Adipose tissue (tissue), 3 donors: ENCODE measurements around the gene LIG1. TPM values are rescaled to one million over a fixed set of nuclear protein-coding genes. Genes with fewer than 3 reads are reported as not detected.

Experiments used
- H3K27ac ChIP-seq: one replicate; pipeline ENCODE4 v1.5.1; 2013; ENCODE audit warnings: low read depth, low read length
- WGBS, 3 donors: extraction: QIAGEN DNeasy Blood & Tissue Kit; methylation state at CpG; one replicate each; pipeline ENCODE4 v1.1.7; 2013; 5-methylcytosine and 5-hydroxymethylcytosine counted together
- polyA plus RNA-seq, 3 donors: library from polyadenylated mRNA; stranded (reverse); fragments of 200-250 nt; gene quantifications; one replicate each; pipeline ENCODE4 v1.2.3, GENCODE V29; 2013
- donor health status: healthy with polysubstance abuse.
- donor health status: Bipolar disorder and iron deficiency.
- donor health status: healthy.

The LIG1 gene
- polyA plus RNA-seq, 3 donors: 6.3 to 18.5 (median 7.4) TPM

DNA sequence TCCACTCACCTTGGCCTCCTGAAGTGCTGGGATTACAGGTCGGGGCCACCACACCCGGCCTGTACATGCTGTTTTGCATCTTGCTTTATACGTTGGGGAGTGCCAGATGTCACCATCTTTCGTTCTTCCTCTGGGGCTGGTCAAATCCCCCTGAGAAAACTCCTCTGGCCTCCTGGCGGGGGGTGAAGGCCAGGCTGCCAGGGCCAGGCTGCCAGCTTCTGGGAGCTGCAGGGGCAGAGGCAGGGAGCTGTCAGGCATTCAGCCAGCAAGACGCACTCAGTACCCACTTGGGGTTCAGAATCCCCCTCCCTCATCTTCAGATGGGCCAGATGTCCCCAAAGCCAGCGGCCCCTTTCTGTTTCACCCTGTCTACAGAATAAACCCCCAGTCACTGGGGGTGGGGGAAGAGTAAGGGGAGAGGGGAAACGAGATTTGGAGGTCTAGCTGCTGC lies 16.4 kb upstream of the LIG1 start:
- WGBS, 3 donors: 74 to 86% (median 82%) methylated on average over 8 of the region's 8 CpGs
- no peak overlapping the region for H3K27ac ChIP-seq

GRCh38 chr19:48186015-48186414 lies 15.9 kb upstream of the LIG1 start:
- 87 to 91% (median 90%) methylated on average over 5 of the region's 5 CpGs for WGBS, 3 donors
- no peak overlapping the region for H3K27ac ChIP-seq

DNA sequence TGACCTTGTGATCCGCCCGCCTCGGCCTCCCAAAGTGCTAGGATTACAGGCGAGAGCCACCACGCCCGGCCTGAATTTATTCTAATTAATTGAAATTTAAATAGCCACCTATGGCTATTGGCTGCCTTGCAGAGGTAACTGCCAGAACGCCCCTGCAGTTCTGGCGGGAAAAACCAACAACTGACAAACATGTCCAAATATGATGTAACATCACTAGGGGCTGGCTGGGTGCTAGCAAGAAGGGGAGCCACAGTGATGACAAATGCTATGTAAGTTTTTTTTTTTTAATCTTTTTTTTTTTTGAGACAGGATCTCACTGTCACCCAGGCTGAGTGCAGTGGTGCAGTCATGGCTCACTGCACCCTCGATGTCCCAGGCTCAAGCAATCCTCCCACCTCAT lies 13.2 kb upstream of the LIG1 start:
- H3K27ac ChIP-seq: no peak overlapping the region
- whole genome bisulfite sequencing, 3 donors: 87 to 95% (median 91%) methylated on average over 9 of the region's 9 CpGs

DNA sequence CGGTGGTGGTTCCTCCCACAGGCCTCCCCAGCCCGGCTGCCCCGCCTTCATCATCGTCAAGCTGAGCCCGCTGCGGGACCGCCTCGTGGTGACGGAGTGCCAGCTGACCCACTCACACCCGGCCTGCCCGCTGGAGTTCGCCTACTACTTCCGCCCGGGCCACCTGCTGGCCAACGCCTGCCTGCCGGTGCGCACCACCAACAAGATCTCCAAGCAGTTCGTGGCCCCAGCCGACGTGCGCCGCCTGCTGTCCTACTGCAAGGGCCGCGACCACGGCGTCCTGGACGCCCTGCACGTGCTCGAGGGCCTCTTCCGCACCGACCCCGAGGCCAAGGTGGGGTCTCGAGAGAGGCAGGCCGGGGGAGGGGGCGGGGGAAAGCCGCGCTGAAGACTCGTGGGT lies 12.3 kb upstream of the LIG1 start:
- 94 to 97% (median 95%) methylated on average over 38 of the region's 38 CpGs for WGBS, 3 donors

GRCh38 chr19:48181505-48181904 lies 11.4 kb upstream of the LIG1 start:
- WGBS, 3 donors: 96 to 98% (median 97%) methylated on average over 5 of the region's 5 CpGs
- H3K27ac ChIP-seq: no peak overlapping the region

More for the DNA sequence above, 12.3 kb upstream of the LIG1 start:
- no peak overlapping the region for H3K27ac ChIP-seq

DNA sequence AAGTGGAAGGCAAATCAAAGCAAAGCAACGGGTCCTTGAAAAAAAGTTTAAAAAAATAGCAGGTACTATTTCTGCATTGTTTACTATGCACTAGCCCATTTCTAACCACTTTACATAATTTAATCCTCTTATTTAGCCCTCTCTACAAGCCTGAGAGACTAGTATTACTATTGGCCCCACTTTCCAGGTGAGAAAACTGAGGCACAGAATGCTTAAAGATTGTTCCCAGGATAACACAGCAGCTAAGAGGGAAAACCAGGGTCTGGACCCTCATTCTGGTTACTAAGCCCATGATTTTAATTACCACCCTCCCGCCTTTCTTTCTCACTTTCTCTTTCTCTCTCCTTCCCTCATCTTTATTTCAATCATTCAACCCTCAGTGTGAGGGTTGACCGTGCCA lies 6.1 kb upstream of the LIG1 start:
- 78 to 94% (median 94%) methylated on average over 3 of the region's 3 CpGs for WGBS, 3 donors

GRCh38 chr19:48175578-48175977 lies 5.4 kb upstream of the LIG1 start:
- WGBS, 3 donors: 60 to 89% (median 71%) methylated on average over 10 of the region's 10 CpGs
- no peak overlapping the region for H3K27ac ChIP-seq

More for the DNA sequence above, 6.1 kb upstream of the LIG1 start:
- H3K27ac ChIP-seq: no peak overlapping the region

DNA sequence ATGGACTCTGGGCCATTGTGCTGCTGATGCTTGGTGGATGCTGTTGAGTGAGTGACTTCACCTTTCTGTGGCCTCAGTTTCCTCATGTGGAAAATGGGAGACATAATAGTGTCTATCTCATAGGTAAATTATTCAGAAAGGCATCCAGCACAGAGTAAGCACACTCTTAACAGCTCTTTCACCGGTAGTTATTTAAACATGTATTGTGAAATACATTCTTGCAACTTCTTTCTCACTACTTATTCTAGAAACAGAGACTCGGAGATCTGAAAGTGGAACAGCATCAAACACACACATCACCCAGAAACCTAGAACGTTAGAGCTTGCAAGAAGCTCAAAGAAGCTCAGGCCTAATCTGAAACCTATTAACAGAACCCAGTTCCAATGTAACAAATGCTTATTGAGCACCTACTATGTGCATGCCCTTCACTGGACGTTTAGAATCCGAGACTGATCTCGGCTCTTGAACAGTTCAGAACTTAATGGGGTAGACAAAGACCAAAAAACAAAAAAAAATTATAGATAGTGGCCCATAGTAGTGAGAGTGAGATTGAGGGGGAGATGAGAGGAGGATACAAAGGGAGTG lies 4.4 kb upstream of the LIG1 start:
- no peak overlapping the region for H3K27ac ChIP-seq
- 68 to 89% (median 70%) methylated on average over 6 of the region's 6 CpGs for WGBS, 3 donors

- H3K27ac ChIP-seq: no peak overlapping the region
- 79 to 87% (median 87%) methylated on average over 37 of the region's 37 CpGs for whole genome bisulfite sequencing, 3 donors
These were observed 1.6 kb upstream of the LIG1 start for GRCh38 chr19:48171710-48172109.

- no peak overlapping the region for H3K27ac ChIP-seq
- 2 to 3% (median 3%) methylated on average over 20 to 21 of the region's 21 CpGs for WGBS, 3 donors
These were observed 738 bp upstream of the LIG1 start for GRCh38 chr19:48170817-48171347.

DNA sequence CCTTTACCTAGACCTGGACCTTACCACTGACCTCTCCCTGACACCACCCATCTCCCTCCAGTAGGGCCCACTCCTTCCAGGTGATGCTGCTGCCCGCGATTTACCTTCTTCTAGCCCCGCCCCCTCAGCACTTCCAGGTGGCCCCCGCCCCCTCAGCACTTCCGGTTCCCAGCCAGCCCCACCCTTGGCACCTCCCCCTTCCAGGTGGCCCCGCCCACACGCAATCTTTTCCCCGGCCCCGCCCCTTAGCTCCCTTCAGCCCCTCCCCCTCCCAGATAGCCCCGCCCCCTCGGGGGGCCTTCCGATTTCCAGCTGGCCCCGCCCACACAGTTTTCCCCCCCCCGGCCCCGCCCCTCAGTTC lies 586 bp downstream of the LIG1 start:
- WGBS, 3 donors: 1 to 4% (median 2%) methylated on average over 14 to 15 of the region's 15 CpGs
- peak overlapping the region; percentile 69 for H3K27ac ChIP-seq

DNA sequence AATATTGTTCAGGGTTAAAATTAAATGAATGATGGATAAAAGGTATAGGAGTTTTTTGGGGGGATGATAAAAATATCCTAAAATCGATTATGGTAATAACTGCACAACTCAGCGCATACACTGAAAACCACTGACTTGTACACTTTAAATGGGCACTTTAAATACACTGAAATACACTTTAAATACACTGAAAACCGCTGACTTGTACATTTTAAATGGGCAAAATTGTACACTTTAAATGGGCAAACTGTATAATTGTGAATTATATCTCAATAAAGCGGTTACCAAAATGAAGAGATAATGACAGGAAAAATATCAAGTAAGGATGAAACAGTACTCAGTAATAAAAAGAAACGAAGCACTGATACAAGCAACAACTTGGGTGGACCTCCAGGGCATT lies 1.5 kb downstream of the LIG1 start:
- 81 to 95% (median 82%) methylated on average over 5 of the region's 5 CpGs for WGBS, 3 donors
- H3K27ac ChIP-seq: no peak overlapping the region

DNA sequence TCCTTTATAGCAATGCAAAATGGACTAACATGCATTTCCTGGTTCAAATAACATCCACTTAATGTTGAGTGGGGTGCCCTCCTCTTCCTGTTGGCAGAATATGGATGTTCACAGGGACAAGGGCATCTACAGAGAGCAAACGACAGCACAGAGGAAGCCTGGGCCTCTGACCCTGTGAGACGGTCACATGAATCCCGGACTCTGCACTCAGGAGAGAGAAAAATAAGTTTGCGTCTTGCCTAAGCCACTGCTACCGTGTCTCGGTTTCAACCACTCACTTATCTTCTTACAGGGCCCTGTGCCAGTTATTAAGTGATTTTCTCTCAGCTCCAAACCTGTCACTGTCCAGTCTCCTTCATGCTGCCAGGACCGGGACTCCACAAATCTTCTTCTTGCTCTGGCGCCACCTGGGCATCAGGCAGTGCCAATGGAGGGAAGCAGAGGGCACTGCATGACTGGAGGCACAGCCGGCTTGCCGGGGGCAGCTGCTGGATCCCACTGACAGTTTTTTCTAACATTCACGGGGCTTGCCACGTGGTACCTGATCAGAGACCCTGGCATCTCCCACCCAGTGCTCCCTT lies 11.8 kb downstream of the LIG1 start:
- no peak overlapping the region for H3K27ac ChIP-seq
- WGBS, 3 donors: 87 to 93% (median 90%) methylated on average over 12 of the region's 12 CpGs

DNA sequence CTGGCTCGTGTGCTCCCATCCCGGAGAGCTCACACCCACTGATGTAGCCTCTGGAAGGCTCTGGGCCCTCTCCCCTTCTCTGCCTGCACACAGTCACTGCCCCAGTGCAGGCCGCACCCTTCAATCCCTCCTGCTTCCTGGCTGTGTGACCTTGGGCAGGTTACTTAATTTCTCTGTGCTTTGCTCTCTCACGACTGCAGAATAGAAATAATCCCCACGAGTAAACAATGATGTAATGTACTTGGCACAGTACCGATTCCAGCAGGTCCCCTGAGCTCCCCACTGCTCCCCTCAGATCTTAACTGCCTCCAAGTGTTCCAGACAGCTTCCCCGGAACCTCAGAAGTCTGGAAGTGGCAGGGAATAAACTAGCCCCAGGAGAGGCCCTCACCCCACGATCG lies 16.1 kb downstream of the LIG1 start:
- no peak overlapping the region for H3K27ac ChIP-seq
- WGBS, 3 donors: 49 to 58% (median 55%) methylated on average over 9 of the region's 9 CpGs

GRCh38 chr19:48152551-48152950 lies 17.6 kb downstream of the LIG1 start:
- 31 to 37% (median 32%) methylated on average over 8 of the region's 8 CpGs for WGBS, 3 donors
- H3K27ac ChIP-seq: no peak overlapping the region

- 63 to 79% (median 73%) methylated on average over 6 of the region's 6 CpGs for WGBS, 3 donors
- no peak overlapping the region for H3K27ac ChIP-seq
These were observed 20.7 kb downstream of the LIG1 start for GRCh38 chr19:48149430-48149829.

GRCh38 chr19:48148576-48148975 lies 21.6 kb downstream of the LIG1 start:
- H3K27ac ChIP-seq: no peak overlapping the region
- WGBS, 3 donors: 91 to 97% (median 95%) methylated on average over 9 of the region's 9 CpGs

DNA sequence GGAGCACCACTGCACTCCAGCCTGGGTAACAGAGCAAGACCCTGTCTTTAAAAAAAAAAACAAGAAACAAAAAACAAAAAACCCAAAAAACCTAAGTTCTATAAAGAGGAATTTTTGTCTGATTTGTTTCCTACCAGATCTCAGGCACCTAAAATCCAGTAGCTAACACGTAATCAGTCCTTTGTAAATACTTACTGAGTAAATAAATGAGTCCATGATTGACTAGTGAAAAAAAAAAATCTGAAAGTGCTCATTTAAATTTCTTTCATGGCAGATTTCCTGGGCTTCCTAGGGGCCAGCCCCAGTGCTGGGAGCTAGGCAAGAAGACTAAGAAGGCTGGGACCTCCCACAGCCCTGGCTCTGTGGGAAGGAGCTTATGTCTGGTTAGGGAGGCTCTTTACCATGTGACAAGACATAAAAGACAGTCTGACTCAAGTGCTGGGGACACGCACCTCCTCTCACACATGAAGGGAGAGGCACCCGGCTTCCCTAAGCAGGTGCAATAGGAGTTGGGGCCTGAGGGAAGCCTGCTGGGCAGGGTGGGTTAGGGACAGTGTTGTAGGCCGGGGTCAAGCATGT lies 22.5 kb downstream of the LIG1 start:
- no peak overlapping the region for H3K27ac ChIP-seq
- 80 to 86% (median 83%) methylated on average over 4 of the region's 4 CpGs for WGBS, 3 donors

- H3K27ac ChIP-seq: no peak overlapping the region
- WGBS, 3 donors: 72 to 91% (median 84%) methylated on average over 6 of the region's 6 CpGs
These were observed 31.1 kb downstream of the LIG1 start for GRCh38 chr19:48139053-48139452.

DNA sequence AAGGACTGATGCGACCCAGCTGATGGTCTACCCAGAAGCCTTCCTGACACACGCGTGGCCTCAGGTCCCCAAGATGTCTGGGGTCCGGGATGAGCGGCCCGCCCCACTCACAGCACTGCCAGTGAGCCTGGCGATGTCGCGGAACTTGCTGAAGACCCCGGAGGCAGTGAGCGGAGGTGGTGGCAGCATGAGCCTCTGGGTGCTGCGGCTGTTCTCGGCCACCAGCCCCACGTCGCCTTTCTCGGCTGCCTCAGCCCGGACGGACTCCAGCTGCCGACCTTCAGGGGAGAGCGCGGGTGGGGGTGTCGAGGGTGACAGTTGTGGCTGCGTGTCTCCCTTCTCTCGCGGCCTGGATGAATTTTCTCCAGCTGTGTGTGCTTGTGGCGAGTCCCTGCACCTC lies 32.7 kb downstream of the LIG1 start:
- WGBS, 3 donors: 92 to 96% (median 94%) methylated on average over 24 to 26 of the region's 26 CpGs

More for the DNA sequence above, 32.7 kb downstream of the LIG1 start:
- H3K27ac ChIP-seq: no peak overlapping the region
